SJCRH30 (cell line): ENCODE data around the gene LONRF3. TPM values are rescaled to one million over a fixed set of nuclear protein-coding genes. Genes with fewer than 3 reads are reported as not detected.
A peak's percentile ranks its signal among the peaks of the same experiment; 100 is the strongest.

Source experiments
- DNase-seq, 2 experiments: peaks; one replicate each; pipeline ENCODE4 v3.0.0-alpha.2; 2015 to 2020
- H3K27ac ChIP-seq: fragments of 250-450 bp; sonication (Bioruptor Pico); 2 replicates; pipeline ENCODE4 v1.5.1; 2020; ENCODE audit warnings: mild to moderate bottlenecking, moderate library complexity
- H3K27me3 ChIP-seq: fragments of 250-450 bp; sonication (Bioruptor Pico); 2 replicates; pipeline ENCODE4 v1.5.1; 2020; ENCODE audit warnings: mild to moderate bottlenecking, moderate library complexity
- H3K36me3 ChIP-seq: fragments of 250-450 bp; sonication (Bioruptor Pico); 2 replicates; pipeline ENCODE4 v1.5.1; 2020; ENCODE audit warnings: mild to moderate bottlenecking, moderate library complexity
- H3K4me1 ChIP-seq: fragments of 250-450 bp; sonication (Bioruptor Pico); 2 replicates; pipeline ENCODE4 v1.5.1; 2020; ENCODE audit warnings: mild to moderate bottlenecking, moderate library complexity
- H3K4me3 ChIP-seq: fragments of 250-450 bp; sonication (Bioruptor Pico); 2 replicates; pipeline ENCODE4 v1.5.1; 2020; ENCODE audit warnings: mild to moderate bottlenecking, moderate library complexity
- H3K9me3 ChIP-seq: fragments of 250-450 bp; sonication (Bioruptor Pico); replicated peaks from 2 replicates; pipeline ENCODE4 v1.5.1; 2020; ENCODE audit warnings: mild to moderate bottlenecking, moderate library complexity
- total RNA-seq: library from RNA; depleted of rRNA; stranded (reverse); fragments of >200 nt; shearing (Covaris generic); gene quantifications from 2 replicates; pipeline ENCODE4 v1.2.3, GENCODE V29; 2014; rRNA removed

LONRF3 gene
- total RNA-seq, result 22.3 and 22.9 TPM in 2 replicates

- Histone ChIP-seq H3K27ac (peak within 1 kb of the TSS; percentile 89), H3K36me3 (0 out of 2 replicates have a peak, but pooled peaks cover 3% of the 10 kb centered on the region), H3K9me3 (no peaks in the 10 kb centered on the region), H3K4me1 (no peaks in the 10 kb centered on the region; the same call in 1 of the 2 replicates), H3K27me3 (no peaks in the 10 kb centered on the region), H3K4me3 (peak within 1 kb of the TSS; percentile 78)
- peak; percentile 79 to 83 for DNase-seq
These were observed at the start of gene LONRF3 for GRCh38 chrX:118974088-118974907. LONRF3 (plus strand) TSS chrX:118974618; CDS start chrX:118974781, 163 bp downstream.

DNA sequence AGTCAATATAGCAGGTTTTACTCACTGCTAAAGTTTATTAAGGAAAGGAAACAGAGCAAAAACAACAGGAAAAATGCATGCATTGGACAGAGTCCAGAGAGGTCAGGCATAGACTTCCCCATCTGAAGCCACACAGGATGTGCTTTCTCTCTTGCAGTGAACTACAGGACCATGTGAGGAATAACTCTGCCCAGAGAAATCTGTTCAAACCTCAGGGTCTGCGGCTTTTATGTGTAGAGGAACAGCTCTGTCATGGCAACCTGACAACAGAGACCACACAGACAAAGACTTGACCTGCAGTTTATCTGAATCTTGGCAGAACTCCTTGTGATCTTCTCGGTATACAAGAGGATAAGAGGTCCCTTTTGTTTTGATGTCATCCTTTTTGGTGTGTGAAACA, 46.3 kb upstream of the LONRF3 start:
- Histone ChIP-seq H3K9me3 (no peaks in the 10 kb centered on the region), H3K4me1 (no peaks in the 10 kb centered on the region), H3K4me3 (no peak overlapping the region), H3K27ac (no peak overlapping the region), H3K27me3 (no peaks in the 10 kb centered on the region), H3K36me3 (no peaks in the 10 kb centered on the region)
- no peak for DNase-seq

DNA sequence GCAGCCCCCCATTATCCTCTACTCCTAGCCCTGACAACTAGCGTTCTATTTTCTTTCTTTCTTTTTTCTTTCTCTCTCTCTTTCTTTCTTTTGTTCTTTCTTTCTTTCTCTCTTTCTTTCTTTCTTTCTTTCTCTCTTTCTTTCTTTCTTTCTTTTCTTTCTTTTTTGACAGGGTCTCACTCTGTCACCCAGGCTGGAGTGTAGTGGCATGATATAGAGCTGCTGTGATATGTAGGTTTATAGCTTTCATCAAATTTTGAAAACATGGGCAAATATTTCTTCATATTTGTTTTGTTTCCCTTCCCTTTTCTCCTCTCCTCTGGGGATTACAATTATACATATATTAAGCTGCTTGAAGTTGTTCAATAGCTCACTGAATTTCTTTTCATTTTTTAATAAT, 39.1 kb upstream of the LONRF3 start:
- H3K4me1 ChIP-seq, result no peaks in the 10 kb centered on the region
- DNase-seq, result no peak
- H3K4me3 ChIP-seq, result no peak overlapping the region
- H3K27me3 ChIP-seq, result no peaks in the 10 kb centered on the region
- 0 out of 2 replicates have a peak, but pooled peaks cover 2% of the 10 kb centered on the region for H3K9me3 ChIP-seq
- H3K36me3 ChIP-seq, result no peaks in the 10 kb centered on the region
- H3K27ac ChIP-seq, result no peak overlapping the region

- Histone ChIP-seq H3K27me3 (no peaks in the 10 kb centered on the region), H3K9me3 (no peaks in the 10 kb centered on the region), H3K36me3 (no peaks in the 10 kb centered on the region), H3K4me1 (no peaks in the 10 kb centered on the region), H3K27ac (no peak overlapping the region), H3K4me3 (no peak overlapping the region)
- no peak for DNase-seq
These were observed 33.3 kb upstream of the LONRF3 start for GRCh38 chrX:118941147-118941546.

DNA sequence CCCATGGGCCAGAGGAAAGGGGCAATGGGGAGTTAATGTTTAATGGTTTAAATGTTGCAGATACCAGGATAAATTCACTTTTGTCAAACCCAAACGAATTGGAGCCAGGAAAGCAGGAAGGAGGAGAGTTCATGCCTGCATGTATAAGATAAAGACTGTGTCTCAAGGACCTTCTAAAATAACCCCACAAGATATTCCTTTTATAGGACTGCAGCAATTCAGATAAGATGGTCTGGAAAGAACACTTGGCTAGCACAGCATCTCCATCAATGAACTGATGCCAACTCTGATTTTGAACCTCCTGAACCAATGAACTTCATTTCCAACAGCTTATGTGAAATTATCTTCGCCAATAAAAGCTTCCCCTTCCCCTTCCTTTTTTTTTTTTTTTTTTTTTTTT, 31.3 kb upstream of the LONRF3 start:
- Histone ChIP-seq H3K9me3 (no peaks in the 10 kb centered on the region), H3K27ac (no peak overlapping the region), H3K36me3 (no peaks in the 10 kb centered on the region), H3K4me1 (no peaks in the 10 kb centered on the region), H3K4me3 (no peak overlapping the region), H3K27me3 (no peaks in the 10 kb centered on the region)
- no peak for DNase-seq

- no peak for DNase-seq
- H3K4me3 ChIP-seq, result no peak overlapping the region
These were observed 28.5 kb upstream of the LONRF3 start for GRCh38 chrX:118945921-118946320.

GRCh38 chrX:118948270-118948669, 26.1 kb upstream of the LONRF3 start:
- Histone ChIP-seq H3K27me3 (no peaks in the 10 kb centered on the region), H3K36me3 (no peaks in the 10 kb centered on the region), H3K4me1 (no peaks in the 10 kb centered on the region), H3K27ac (no peak overlapping the region), H3K9me3 (no peaks in the 10 kb centered on the region), H3K4me3 (no peak overlapping the region)
- DNase-seq, result no peak

More at GRCh38 chrX:118945921-118946320, 28.5 kb upstream of the LONRF3 start:
- Histone ChIP-seq H3K9me3 (no peaks in the 10 kb centered on the region), H3K27me3 (no peaks in the 10 kb centered on the region), H3K36me3 (no peaks in the 10 kb centered on the region), H3K4me1 (no peaks in the 10 kb centered on the region), H3K27ac (no peak overlapping the region)

GRCh38 chrX:118961866-118962560, 12.4 kb upstream of the LONRF3 start:
- H3K4me1 ChIP-seq, result no peaks in the 10 kb centered on the region

GRCh38 chrX:118963159-118963558, 11.3 kb upstream of the LONRF3 start:
- no peaks in the 10 kb centered on the region for H3K36me3 ChIP-seq
- no peaks in the 10 kb centered on the region for H3K4me1 ChIP-seq
- H3K9me3 ChIP-seq, result no peaks in the 10 kb centered on the region
- no peak for DNase-seq
- no peak overlapping the region for H3K4me3 ChIP-seq
- H3K27ac ChIP-seq, result no peak overlapping the region
- no peaks in the 10 kb centered on the region for H3K27me3 ChIP-seq

More at GRCh38 chrX:118961866-118962560, 12.4 kb upstream of the LONRF3 start:
- Histone ChIP-seq H3K4me3 (no peak overlapping the region), H3K27ac (no peak overlapping the region), H3K36me3 (no peaks in the 10 kb centered on the region), H3K27me3 (no peaks in the 10 kb centered on the region), H3K9me3 (no peaks in the 10 kb centered on the region)
- no peak for DNase-seq

DNA sequence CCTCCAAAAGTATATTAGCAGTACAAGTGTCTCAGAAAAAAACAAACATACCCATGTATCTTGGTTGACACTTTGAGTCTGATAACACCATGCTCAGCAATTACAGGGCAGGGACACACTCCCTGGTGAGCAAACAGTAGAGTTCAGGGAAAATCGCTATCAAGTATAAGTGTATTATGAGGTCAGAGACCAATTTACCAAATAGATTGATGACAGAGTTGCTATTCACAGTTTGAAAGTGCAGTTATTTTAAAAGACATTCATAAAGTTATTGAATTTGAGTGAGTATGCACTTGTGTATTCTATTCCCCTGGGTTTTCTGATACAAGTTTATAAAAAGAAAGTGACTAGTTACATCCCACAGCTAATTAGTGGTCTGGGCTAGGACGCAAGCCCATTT, 10.2 kb upstream of the LONRF3 start:
- H3K27ac ChIP-seq, result no peak overlapping the region
- no peaks in the 10 kb centered on the region for H3K27me3 ChIP-seq
- DNase-seq, result no peak
- no peak overlapping the region for H3K4me3 ChIP-seq
- no peaks in the 10 kb centered on the region for H3K9me3 ChIP-seq
- no peaks in the 10 kb centered on the region for H3K36me3 ChIP-seq
- H3K4me1 ChIP-seq, result no peaks in the 10 kb centered on the region

DNA sequence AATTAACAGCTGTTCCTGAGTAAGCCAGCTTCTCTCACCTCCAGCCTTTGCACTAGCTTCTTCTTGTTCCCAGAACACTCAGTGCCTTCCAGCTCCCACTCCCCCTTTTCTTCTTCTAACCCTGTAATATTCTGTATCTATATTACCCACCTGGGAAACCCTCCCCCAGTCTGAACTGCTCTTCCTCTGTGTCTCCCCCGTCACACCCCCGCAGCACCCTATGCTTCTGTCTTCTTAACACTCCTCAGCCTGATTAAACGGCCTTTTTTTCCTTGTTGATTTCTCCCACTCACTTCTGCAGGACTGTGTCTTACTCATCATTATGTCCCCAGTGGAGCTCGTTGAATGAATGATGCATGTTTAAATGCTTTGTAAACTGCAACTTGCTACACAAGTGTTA, 9.0 kb upstream of the LONRF3 start:
- H3K4me3 ChIP-seq, result no peak overlapping the region
- H3K4me1 ChIP-seq, result no peaks in the 10 kb centered on the region
- H3K27ac ChIP-seq, result no peak overlapping the region
- H3K9me3 ChIP-seq, result no peaks in the 10 kb centered on the region
- no peaks in the 10 kb centered on the region for H3K27me3 ChIP-seq
- H3K36me3 ChIP-seq, result no peaks in the 10 kb centered on the region
- DNase-seq, result no peak

- no peaks in the 10 kb centered on the region for H3K36me3 ChIP-seq
These were observed 6.4 kb upstream of the LONRF3 start for GRCh38 chrX:118968031-118968430.

GRCh38 chrX:118971552-118971951, 2.9 kb upstream of the LONRF3 start:
- Histone ChIP-seq H3K27me3 (no peaks in the 10 kb centered on the region), H3K4me3 (no peak overlapping the region), H3K4me1 (no peaks in the 10 kb centered on the region), H3K36me3 (no peaks in the 10 kb centered on the region), H3K27ac (no peak overlapping the region), H3K9me3 (no peaks in the 10 kb centered on the region)
- no peak for DNase-seq

More at GRCh38 chrX:118968031-118968430, 6.4 kb upstream of the LONRF3 start:
- Histone ChIP-seq H3K27ac (no peak overlapping the region), H3K27me3 (no peaks in the 10 kb centered on the region), H3K4me1 (no peaks in the 10 kb centered on the region), H3K4me3 (no peak overlapping the region), H3K9me3 (no peaks in the 10 kb centered on the region)
- DNase-seq, result no peak

GRCh38 chrX:118973389-118974087, 880 bp upstream of the LONRF3 start:
- Histone ChIP-seq H3K4me3 (peak overlapping the region; percentile 78), H3K4me1 (no peaks in the 10 kb centered on the region; the same call in 1 of the 2 replicates), H3K9me3 (no peaks in the 10 kb centered on the region), H3K27me3 (no peaks in the 10 kb centered on the region), H3K27ac (no peak overlapping the region), H3K36me3 (0 out of 2 replicates have a peak, but pooled peaks cover 3% of the 10 kb centered on the region)
- DNase-seq, result no peak
